Measurements from ENCODE around the gene BST2. TPM values are rescaled to one million over a fixed set of nuclear protein-coding genes. Genes with fewer than 3 reads are reported as not detected.

BST2 gene
- total and polyA plus RNA-seq, 10 of the 15 experiments (the other 5 are each of a cell fraction or from before 2014, with no cell fraction given), result 16.6 to 372 (median 264) TPM

- TF ChIP-seq USF2 (IDR thresholded peaks at IDR 0.05; ENCODE audit: borderline replicate concordance, low read depth, low read length) (peak; percentile 49; the same call in 1 of the 2 replicates), ZSCAN29 (IDR thresholded peaks at IDR 0.05) (no peak), ZNF622 (IDR thresholded peaks at IDR 0.05) (no peak), CUX1 (IDR thresholded peaks at IDR 0.05; ENCODE audit: insufficient replicate concordance, low read depth, low read length) (no peak), YBX1 (IDR thresholded peaks at IDR 0.05) (no peak), RUNX3 (IDR thresholded peaks at IDR 0.05; ENCODE audit: low read length) (peak; percentile 94), ZNF274 (IDR thresholded peaks at IDR 0.05; ENCODE audit: insufficient read depth, insufficient read length) (no peak), ZNF207 (IDR thresholded peaks at IDR 0.05; ENCODE audit: borderline replicate concordance) (no peak), PRDM15 (CRISPR knock-in tag; IDR thresholded peaks at IDR 0.05) (no peak), ZNF687 (IDR thresholded peaks at IDR 0.05) (no peak)
- TF ChIP-seq, protein P1, sequence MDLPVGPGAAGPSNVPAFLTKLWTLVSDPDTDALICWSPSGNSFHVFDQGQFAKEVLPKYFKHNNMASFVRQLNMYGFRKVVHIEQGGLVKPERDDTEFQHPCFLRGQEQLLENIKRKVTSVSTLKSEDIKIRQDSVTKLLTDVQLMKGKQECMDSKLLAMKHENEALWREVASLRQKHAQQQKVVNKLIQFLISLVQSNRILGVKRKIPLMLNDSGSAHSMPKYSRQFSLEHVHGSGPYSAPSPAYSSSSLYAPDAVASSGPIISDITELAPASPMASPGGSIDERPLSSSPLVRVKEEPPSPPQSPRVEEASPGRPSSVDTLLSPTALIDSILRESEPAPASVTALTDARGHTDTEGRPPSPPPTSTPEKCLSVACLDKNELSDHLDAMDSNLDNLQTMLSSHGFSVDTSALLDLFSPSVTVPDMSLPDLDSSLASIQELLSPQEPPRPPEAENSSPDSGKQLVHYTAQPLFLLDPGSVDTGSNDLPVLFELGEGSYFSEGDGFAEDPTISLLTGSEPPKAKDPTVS (IDR thresholded peaks at IDR 0.05; ENCODE audit: low read depth, low read length), result no peak
- TF ChIP-seq, protein P2, sequence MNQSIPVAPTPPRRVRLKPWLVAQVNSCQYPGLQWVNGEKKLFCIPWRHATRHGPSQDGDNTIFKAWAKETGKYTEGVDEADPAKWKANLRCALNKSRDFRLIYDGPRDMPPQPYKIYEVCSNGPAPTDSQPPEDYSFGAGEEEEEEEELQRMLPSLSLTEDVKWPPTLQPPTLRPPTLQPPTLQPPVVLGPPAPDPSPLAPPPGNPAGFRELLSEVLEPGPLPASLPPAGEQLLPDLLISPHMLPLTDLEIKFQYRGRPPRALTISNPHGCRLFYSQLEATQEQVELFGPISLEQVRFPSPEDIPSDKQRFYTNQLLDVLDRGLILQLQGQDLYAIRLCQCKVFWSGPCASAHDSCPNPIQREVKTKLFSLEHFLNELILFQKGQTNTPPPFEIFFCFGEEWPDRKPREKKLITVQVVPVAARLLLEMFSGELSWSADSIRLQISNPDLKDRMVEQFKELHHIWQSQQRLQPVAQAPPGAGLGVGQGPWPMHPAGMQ (IDR thresholded peaks at IDR 0.05; ENCODE audit: borderline replicate concordance), result no peak
Observed at GRCh38 chr19:17370026-17370587, 35.3 kb downstream of the BST2 start (continued).
